Upper lobe of left lung (tissue), 6 donors: ENCODE data around the gene NFKB1. TPM values are rescaled to one million over a fixed set of nuclear protein-coding genes. Genes with fewer than 3 reads are reported as not detected.

Experiments
- ATAC-seq, 2 donors: fragments of 200-7000 bp; cut with Tn5 transposase; one replicate each; pipeline ENCODE4 v1.9.1; 2022; ENCODE audit warnings: mild to moderate bottlenecking in 2 of 2, moderate library complexity in 2 of 2; ENCODE audit not compliant: low FRiP score in 2 of 2
- DNase-seq, 2 donors: peaks; one replicate each; pipeline ENCODE4 v3.0.0-alpha.2; 2019 to 2020
- H3K27ac ChIP-seq, 4 donors: fragments of 200-600 bp; sonication (generic); one replicate each; pipeline ENCODE4 v1.5.1; 2016 to 2019
- H3K27me3 ChIP-seq, 4 donors: fragments of 200-600 bp; sonication (generic); one replicate each; pipeline ENCODE4 v1.5.1; 2017 to 2019
- H3K36me3 ChIP-seq, 4 donors: fragments of 200-600 bp; sonication (generic); one replicate each; pipeline ENCODE4 v1.5.1; 2016 to 2019
- H3K4me1 ChIP-seq, 4 donors: fragments of 200-600 bp; sonication (generic); one replicate each; pipeline ENCODE4 v1.5.1; 2018 to 2019
- H3K4me3 ChIP-seq, 4 donors: fragments of 200-600 bp; sonication (generic); one replicate each; pipeline ENCODE4 v1.5.1; 2017 to 2019; ENCODE audit warnings: mild to moderate bottlenecking in 2 of 4, moderate library complexity in 1 of 4
- H3K9me3 ChIP-seq, 4 donors: fragments of 200-600 bp; sonication (generic); one replicate each; pipeline ENCODE4 v1.5.1; 2018 to 2019
- CTCF ChIP-seq, 6 experiments: fragments of 450-650 bp in 4 of 6; fragments of 200-600 bp in 2 of 6; sonication (generic) in 2 of 6; IDR thresholded peaks; one replicate each; pipeline ENCODE4 v1.5.1; 2016 to 2019; ENCODE audit warnings: antibody characterized with exemption in 6 of 6
- EP300 ChIP-seq, 4 donors: sonication (generic); formaldehyde crosslinking; IDR thresholded peaks; one replicate each; pipeline ENCODE4 v1.5.1; 2017; ENCODE audit warnings: antibody characterized with exemption in 4 of 4, control low read depth in 2 of 4
- POLR2A ChIP-seq, 4 donors: fragments of 450-650 bp; IDR thresholded peaks; one replicate each; pipeline ENCODE4 v1.5.1; 2016 to 2017; ENCODE audit warnings: antibody characterized with exemption in 4 of 4, mild to moderate bottlenecking in 2 of 4
- POLR2AphosphoS5 ChIP-seq, 2 donors: sonication (generic); formaldehyde crosslinking; IDR thresholded peaks; one replicate each; pipeline ENCODE4 v1.5.1; 2017; ENCODE audit warnings: antibody characterized with exemption in 2 of 2
- WGBS, 2 donors: methylation state at CpG; one replicate each; pipeline ENCODE4 v1.1.5; 2017 to 2018; 5-methylcytosine and 5-hydroxymethylcytosine counted together
- total RNA-seq, 6 donors: library from RNA; depleted of rRNA in 4 of 6; stranded (reverse); fragments of >200 nt in 4 of 6; gene quantifications; one replicate each; pipeline versions ENCODE4 v1.1.0 to v1.2.1, GENCODE V29; 2016 to 2021
- donor health status: DM: no; HTN: no; CAD: no; lungs with moderate emphysema.
- donor health status: DM: no; HTN: yes; CAD: no; lungs with severe emphysema.

Gene NFKB1
- total RNA-seq, 6 donors from 2014 or later: 15.8 to 69.1 (median 39.1) TPM

DNA sequence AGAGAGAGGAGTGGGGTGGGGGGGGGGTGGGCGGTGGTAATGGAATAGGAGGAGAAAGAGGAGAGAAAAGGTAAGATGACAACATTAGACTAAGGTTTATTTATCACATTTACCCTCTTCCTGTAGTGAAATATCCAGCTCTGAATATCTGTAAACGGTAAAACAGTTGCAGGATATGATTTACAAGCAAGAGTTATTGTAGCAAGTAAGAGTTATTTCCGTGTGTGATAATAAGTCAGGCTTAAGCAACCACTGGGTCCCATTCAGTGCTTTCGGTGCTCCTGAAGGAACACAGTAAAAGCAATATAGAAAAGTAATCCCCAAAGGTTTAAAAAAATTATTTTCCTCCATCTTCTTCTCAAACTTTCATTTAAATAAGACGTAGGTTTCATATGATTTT lies 156.0 kb downstream of the NFKB1 start:
- no peak for TF ChIP-seq EP300 (IDR thresholded peaks at IDR 0.05)
- no peak for TF ChIP-seq POLR2A (IDR thresholded peaks at IDR 0.05)
- no peak for TF ChIP-seq CTCF (IDR thresholded peaks at IDR 0.05)
- no peak for TF ChIP-seq POLR2AphosphoS5 (IDR thresholded peaks at IDR 0.05)
- no peak overlapping the region for H3K4me3 ChIP-seq
- no peaks in the 10 kb centered on the region for H3K9me3 ChIP-seq
- 35 to 64% methylated on average over 5 of the region's 5 CpGs for WGBS, 2 donors
- no peak overlapping the region for H3K27ac ChIP-seq
- H3K4me1 ChIP-seq: no peaks in the 10 kb centered on the region
- peaks cover 0 to 7% (median 1%) of the 10 kb centered on the region in 4 donors for H3K36me3 ChIP-seq
- DNase-seq: no peak
- H3K27me3 ChIP-seq: no peaks in the 10 kb centered on the region
- no peak for ATAC-seq

GRCh38 chr4:102663073-102663472 lies 161.9 kb downstream of the NFKB1 start:
- Histone ChIP-seq H3K4me3 (no peak overlapping the region), H3K4me1 (no peaks in the 10 kb centered on the region), H3K9me3 (no peaks in the 10 kb centered on the region), H3K27ac (no peak overlapping the region), H3K36me3 (peaks cover 0 to 39% (median 5%) of the 10 kb centered on the region in 4 donors), H3K27me3 (no peaks in the 10 kb centered on the region)
- TF ChIP-seq POLR2AphosphoS5 (IDR thresholded peaks at IDR 0.05) (no peak), EP300 (IDR thresholded peaks at IDR 0.05) (no peak), CTCF (IDR thresholded peaks at IDR 0.05) (no peak), POLR2A (IDR thresholded peaks at IDR 0.05) (no peak)
- 85 to 88% methylated on average over 1 of the region's 1 CpG for WGBS, 2 donors
- no peak for DNase-seq
- ATAC-seq: no peak

GRCh38 chr4:102665527-102665926 lies 164.4 kb downstream of the NFKB1 start:
- TF ChIP-seq CTCF (IDR thresholded peaks at IDR 0.05) (no peak), POLR2AphosphoS5 (IDR thresholded peaks at IDR 0.05) (no peak), POLR2A (IDR thresholded peaks at IDR 0.05) (no peak), EP300 (IDR thresholded peaks at IDR 0.05) (no peak)
- peaks cover 0 to 54% (median 6%) of the 10 kb centered on the region in 4 donors for H3K36me3 ChIP-seq
- no peak overlapping the region for H3K4me3 ChIP-seq
- no peaks in the 10 kb centered on the region for H3K9me3 ChIP-seq
- no peaks in the 10 kb centered on the region for H3K27me3 ChIP-seq
- DNase-seq (no peak), ATAC-seq (no peak)
- H3K27ac ChIP-seq: no peak overlapping the region
- 91 to 96% methylated on average over 3 of the region's 3 CpGs for WGBS, 2 donors
- no peaks in the 10 kb centered on the region for H3K4me1 ChIP-seq

Other genes with a start within 250 kb of the NFKB1 start
- gene SLC39A8, start 155.9 kb upstream of the NFKB1 start, total RNA-seq: 100 to 1,000 TPM; 218 to 627 (median 317) TPM